ENCODE measurements around the gene TNFRSF19. TPM values are rescaled to one million over a fixed set of nuclear protein-coding genes. Genes with fewer than 3 reads are reported as not detected.
A peak's percentile ranks its signal among the peaks of the same experiment; 100 is the strongest.

The TNFRSF19 gene
- total RNA-seq, 2 donors from 2014 or later: 5.4 to 6.9 TPM

- Histone ChIP-seq H3K4me3 (no peak overlapping the region), H3K27me3 (no peaks in the 10 kb centered on the region), H3K9me3 (no peaks in the 10 kb centered on the region), H3K36me3 (replicated peaks in 1 of 2; ENCODE audit: insufficient read depth in 1 of 2, low read depth in 2 of 2) (no peaks in the 10 kb centered on the region), H3K27ac (peak overlapping the region in 3 of 4 donors; percentile 42 to 77 (median 49)), H3K4me1 (peaks cover 33% of the 10 kb centered on the region)
- WGBS, 2 donors: 31 to 39% methylated on average over 13 of the region's 13 CpGs
- peak; percentile 56 for ATAC-seq
- peak in 3 of 4 donors; percentile 35 to 40 (median 38) for DNase-seq
- TF ChIP-seq POLR2A (IDR thresholded peaks at IDR 0.05): no peak
- TF ChIP-seq CTCF (IDR thresholded peaks at IDR 0.05): no peak
- intact Hi-C loops (cut with DNase I): no loop called here
Observed at GRCh38 chr13:23608701-23609413, 38.6 kb downstream of the TNFRSF19 start.

GRCh38 chr13:23609414-23609760 is 39.2 kb downstream of the TNFRSF19 start:
- TF ChIP-seq POLR2A (IDR thresholded peaks at IDR 0.05): no peak
- H3K4me1 ChIP-seq: peaks cover 33% of the 10 kb centered on the region
- no peaks in the 10 kb centered on the region for H3K27me3 ChIP-seq
- peak; percentile 60 for ATAC-seq
- no peaks in the 10 kb centered on the region for H3K36me3 ChIP-seq (replicated peaks in 1 of 2; ENCODE audit: insufficient read depth in 1 of 2, low read depth in 2 of 2)
- intact Hi-C loops (cut with DNase I): no loop called here
- DNase-seq: no peak
- WGBS, 2 donors: 31 to 45% methylated on average over 7 of the region's 7 CpGs
- no peaks in the 10 kb centered on the region for H3K9me3 ChIP-seq
- peak overlapping the region in 3 of 4 donors; percentile 42 to 77 (median 49) for H3K27ac ChIP-seq
- H3K4me3 ChIP-seq: no peak overlapping the region

- 35 to 47% methylated on average over 3 of the region's 3 CpGs for WGBS, 2 donors
- TF ChIP-seq POLR2A (IDR thresholded peaks at IDR 0.05) (no peak), CTCF (IDR thresholded peaks at IDR 0.05) (no peak)
- ATAC-seq (no peak), DNase-seq (no peak)
- intact Hi-C loops (cut with DNase I): no loop called here
- peak overlapping the region; percentile 5 to 77 (median 46) for H3K27ac ChIP-seq
- no peaks in the 10 kb centered on the region for H3K27me3 ChIP-seq
- peaks cover 33% of the 10 kb centered on the region for H3K4me1 ChIP-seq
- H3K4me3 ChIP-seq: no peak overlapping the region
- no peaks in the 10 kb centered on the region for H3K36me3 ChIP-seq (replicated peaks in 1 of 2; ENCODE audit: insufficient read depth in 1 of 2, low read depth in 2 of 2)
- no peaks in the 10 kb centered on the region for H3K9me3 ChIP-seq
Observed at GRCh38 chr13:23609874-23610576, 39.8 kb downstream of the TNFRSF19 start.

GRCh38 chr13:23610966-23611491 is 40.8 kb downstream of the TNFRSF19 start:
- peak in 1 of 4 donors; percentile 30 for DNase-seq
- WGBS, 2 donors: 67 to 70% methylated on average over 2 of the region's 2 CpGs
- intact Hi-C loops (cut with DNase I): no loop called here

More at GRCh38 chr13:23610966-23611491, 40.8 kb downstream of the TNFRSF19 start:
- peaks cover 39% of the 10 kb centered on the region for H3K4me1 ChIP-seq
- no peak for TF ChIP-seq POLR2A (IDR thresholded peaks at IDR 0.05)
- no peak for TF ChIP-seq CTCF (IDR thresholded peaks at IDR 0.05)
- H3K27me3 ChIP-seq: no peaks in the 10 kb centered on the region
- H3K9me3 ChIP-seq: no peaks in the 10 kb centered on the region
- H3K4me3 ChIP-seq: no peak overlapping the region
- H3K36me3 ChIP-seq (replicated peaks in 1 of 2; ENCODE audit: insufficient read depth in 1 of 2, low read depth in 2 of 2): no peaks in the 10 kb centered on the region
- H3K27ac ChIP-seq: peak overlapping the region in 2 of 4 donors; percentile 49 to 77
- ATAC-seq: no peak

Data from body of pancreas (tissue), 4 donors.